ENCODE data around the gene SYTL1. TPM values are rescaled to one million over a fixed set of nuclear protein-coding genes. Genes with fewer than 3 reads are reported as not detected.

The SYTL1 gene
- 1 to 10 TPM in 7 of 10 donors, under 1 TPM in 3; 0.43 to 5.7 (median 1.2) TPM for polyA plus RNA-seq (ENCODE audit: insufficient read length in 10 of 10)
- long read RNA-seq, donor 1, result 0 reads
- long read RNA-seq, donor 2, result 0 reads
- long read RNA-seq, donor 3, result 0 reads
- long read RNA-seq, donor 4, result 0 reads
- long read RNA-seq, donor 5, result 0 reads
- long read RNA-seq, donor 6, partial matches to known transcripts, result 0 of 1 reads
- long read RNA-seq, donor 6, other reads (novel, unspliced or antisense), result 0 of 1 reads
- long read RNA-seq, donor 7, result 0 reads
- long read RNA-seq, donor 8, partial matches to known transcripts, result 0 of 1 reads
- long read RNA-seq, donor 8, other reads (novel, unspliced or antisense), result 0 of 1 reads
- long read RNA-seq, donor 9, result 0 reads

GRCh38 chr1:27341525-27342252, at the start of gene SYTL1:
SYTL1 (plus strand) TSS chr1:27342022; CDS start chr1:27345335, 3,313 bp downstream.
- peak in 1 of 3 donors; percentile 27 for DNase-seq

GRCh38 chr1:27292106-27292505, 49.7 kb upstream of the SYTL1 start:
- no peak for DNase-seq

- DNase-seq, result no peak
Measured at GRCh38 chr1:27293915-27294314, 47.9 kb upstream of the SYTL1 start.

- peak; percentile 39 to 78 (median 75) for DNase-seq
Measured at GRCh38 chr1:27296773-27297291, 45.0 kb upstream of the SYTL1 start.

- no peak for DNase-seq
Measured at GRCh38 chr1:27297903-27298302, 43.9 kb upstream of the SYTL1 start.

- peak in 2 of 3 donors; percentile 37 to 57 for DNase-seq
Measured at GRCh38 chr1:27298632-27299384, 43.0 kb upstream of the SYTL1 start.

GRCh38 chr1:27299385-27300271, 42.2 kb upstream of the SYTL1 start:
- peak; percentile 84 to 97 (median 91) for DNase-seq

- DNase-seq, result peak; percentile 94 to 98 (median 97)
Measured at GRCh38 chr1:27300341-27301051, 41.3 kb upstream of the SYTL1 start.

- no peak for DNase-seq
Measured at GRCh38 chr1:27301052-27301422, 40.8 kb upstream of the SYTL1 start.

GRCh38 chr1:27301582-27302199, 40.1 kb upstream of the SYTL1 start:
- DNase-seq, result no peak

GRCh38 chr1:27302612-27303011, 39.2 kb upstream of the SYTL1 start:
- DNase-seq, result no peak

GRCh38 chr1:27303509-27303908, 38.3 kb upstream of the SYTL1 start:
- DNase-seq, result no peak

GRCh38 chr1:27306071-27306470, 35.8 kb upstream of the SYTL1 start:
- no peak for DNase-seq

GRCh38 chr1:27306892-27307761, 34.7 kb upstream of the SYTL1 start:
- DNase-seq, result peak in 1 of 3 donors; percentile 62

GRCh38 chr1:27307874-27308598, 33.8 kb upstream of the SYTL1 start:
- no peak for DNase-seq

- DNase-seq, result no peak
Measured at GRCh38 chr1:27314169-27314568, 27.7 kb upstream of the SYTL1 start.

GRCh38 chr1:27314737-27315136, 27.1 kb upstream of the SYTL1 start:
- no peak for DNase-seq

- DNase-seq, result no peak
Measured at GRCh38 chr1:27316860-27317259, 25.0 kb upstream of the SYTL1 start.

All from muscle of back (tissue), 13 donors.